GM23338 (cell line): Measurements from ENCODE around the gene WNT8B. TPM values are rescaled to one million over a fixed set of nuclear protein-coding genes. Genes with fewer than 3 reads are reported as not detected.

Source experiments
- ATAC-seq: fragments of 200-7000 bp; cut with Tn5 transposase; 3 replicates; pipeline ENCODE4 v1.9.1; 2020
- DNase-seq: peaks from one replicate; pipeline ENCODE4 v3.0.0-alpha.2; 2015; ENCODE audit warnings: low spot score
- H2AFZ ChIP-seq: fragments of 200-600 bp; sonication (generic); 2 replicates; pipeline ENCODE4 v1.8.0; 2016; ENCODE audit warnings: antibody characterized with exemption, mild to moderate bottlenecking, moderate library complexity
- H3F3A ChIP-seq: fragments of 200-600 bp; sonication (generic); replicated peaks from 2 replicates; pipeline ENCODE4 v1.8.0; 2017; ENCODE audit warnings: antibody characterized with exemption, mixed run types, low read depth
- H3K27ac ChIP-seq: fragments of 200-600 bp; sonication (generic); 2 replicates; pipeline ENCODE4 v1.6.1; 2016; ENCODE audit warnings: low read depth
- H3K27me3 ChIP-seq: fragments of 200-600 bp; sonication (generic); 2 replicates; pipeline ENCODE4 v1.8.0; 2016; ENCODE audit warnings: mild to moderate bottlenecking, mixed run types, moderate library complexity; ENCODE audit not compliant: insufficient read depth
- H3K36me3 ChIP-seq: fragments of 200-600 bp; sonication (generic); 2 replicates; pipeline ENCODE4 v1.8.0; 2016; ENCODE audit warnings: mild to moderate bottlenecking; ENCODE audit not compliant: insufficient read depth
- H3K4me1 ChIP-seq: fragments of 200-600 bp; sonication (generic); 2 replicates; pipeline ENCODE4 v1.8.0; 2016; ENCODE audit warnings: mild to moderate bottlenecking, moderate library complexity; ENCODE audit not compliant: insufficient read depth
- H3K4me2 ChIP-seq: fragments of 200-600 bp; sonication (generic); 2 replicates; pipeline ENCODE4 v1.7.1; 2017; ENCODE audit warnings: mixed run types
- H3K4me3 ChIP-seq: fragments of 200-600 bp; sonication (generic); 2 replicates; pipeline ENCODE4 v1.6.1; 2016; ENCODE audit warnings: mixed run types
- H3K79me2 ChIP-seq: fragments of 200-600 bp; sonication (generic); replicated peaks from 2 replicates; pipeline ENCODE4 v1.8.0; 2017; ENCODE audit warnings: mild to moderate bottlenecking; ENCODE audit not compliant: insufficient read depth
- H3K9me2 ChIP-seq: fragments of 200-600 bp; sonication (generic); 2 replicates; pipeline ENCODE4 v1.8.0; 2017; ENCODE audit not compliant: insufficient read depth
- H4K20me1 ChIP-seq: fragments of 200-600 bp; sonication (generic); replicated peaks from 2 replicates; pipeline ENCODE4 v1.8.0; 2017; ENCODE audit warnings: mild to moderate bottlenecking; ENCODE audit not compliant: insufficient read depth
- H3K27ac Mint-ChIP-seq: 2 replicates; pipeline ENCODE4 v1.8.0; 2020; ENCODE audit warnings: inconsistent platforms, mild to moderate bottlenecking, moderate library complexity, mixed read lengths
- H3K27me3 Mint-ChIP-seq: 3 replicates; pipeline ENCODE4 v1.8.0; 2022; ENCODE audit warnings: low read depth, mild to moderate bottlenecking, moderate library complexity, mixed read lengths, inconsistent platforms; ENCODE audit not compliant: insufficient read depth, poor library complexity
- H3K36me3 Mint-ChIP-seq: 3 replicates; pipeline ENCODE4 v1.8.0; 2021; ENCODE audit warnings: low read depth, mild to moderate bottlenecking, inconsistent platforms, moderate library complexity, mixed read lengths
- H3K4me1 Mint-ChIP-seq: 3 replicates; pipeline ENCODE4 v1.8.0; 2020; ENCODE audit warnings: mild to moderate bottlenecking, inconsistent platforms, mixed read lengths
- H3K4me3 Mint-ChIP-seq: 3 replicates; pipeline ENCODE4 v1.8.0; 2021; ENCODE audit warnings: moderate library complexity, mild to moderate bottlenecking, inconsistent platforms, mixed read lengths
- H3K9me3 Mint-ChIP-seq: 3 replicates; pipeline ENCODE4 v1.8.0; 2020; ENCODE audit warnings: moderate library complexity, mild to moderate bottlenecking, inconsistent platforms, mixed read lengths
- CREB1 ChIP-seq: fragments of 250-450 bp; sonication (Bioruptor Pico); IDR thresholded peaks from 2 replicates; pipeline ENCODE4 v1.5.0; 2020; ENCODE audit warnings: low read depth, mild to moderate bottlenecking, moderate library complexity
- EZH2 ChIP-seq: fragments of 200-600 bp; sonication (generic); IDR thresholded peaks from one replicate; pipeline ENCODE4 v1.8.0; 2017; ENCODE audit warnings: antibody characterized with exemption, mild to moderate bottlenecking, low read depth; ENCODE audit not compliant: unreplicated experiment
- EZH2phosphoT487 ChIP-seq: fragments of 200-600 bp; sonication (generic); IDR thresholded peaks from one replicate; pipeline ENCODE4 v1.8.1; 2018; ENCODE audit warnings: antibody characterized with exemption; ENCODE audit not compliant: unreplicated experiment
- JUNB ChIP-seq: IDR thresholded peaks from one replicate; pipeline ENCODE4 v1.6.1; 2016; ENCODE audit warnings: antibody characterized with exemption; ENCODE audit not compliant: unreplicated experiment
- NANOG ChIP-seq: IDR thresholded peaks from 2 replicates; pipeline ENCODE4 v1.6.1; 2016; ENCODE audit warnings: antibody characterized with exemption, borderline replicate concordance
- POLR2AphosphoS5 ChIP-seq: IDR thresholded peaks from 2 replicates; pipeline ENCODE4 v1.6.1; 2016; ENCODE audit warnings: antibody characterized with exemption, low read depth
- REST ChIP-seq: IDR thresholded peaks from one replicate; pipeline ENCODE4 v1.6.1; 2018; ENCODE audit warnings: antibody characterized with exemption; ENCODE audit not compliant: unreplicated experiment
- STAT1 ChIP-seq: IDR thresholded peaks from one replicate; pipeline ENCODE4 v1.6.1; 2016; ENCODE audit warnings: antibody characterized with exemption; ENCODE audit not compliant: unreplicated experiment
- ZNF114 ChIP-seq: fragments of 250-450 bp; sonication (Bioruptor Pico); IDR thresholded peaks from 2 replicates; pipeline ENCODE4 v1.5.0; 2020; ENCODE audit warnings: mild to moderate bottlenecking, moderate library complexity
- ZNF331 ChIP-seq: fragments of 250-450 bp; sonication (Bioruptor Pico); IDR thresholded peaks from 2 replicates; pipeline ENCODE4 v1.5.0; 2020; ENCODE audit warnings: low read depth, mild to moderate bottlenecking, moderate library complexity
- polyA plus RNA-seq: library from polyadenylated mRNA; unstranded; fragments of >200 nt; fragmentation: Nextera tagmentation; extraction: Ambion mirVana; gene quantifications from 2 replicates; pipeline ENCODE4 v1.2.1, GENCODE V29; 2016
- total RNA-seq: library from RNA; depleted of rRNA; stranded (reverse); fragments of >200 nt; shearing (Covaris generic); gene quantifications from 2 replicates; pipeline ENCODE4 v1.2.3, GENCODE V29; 2014
- TF ChIP-seq, protein P1 (sequence below): IDR thresholded peaks from 2 replicates; pipeline ENCODE4 v1.6.1; 2016; ENCODE audit warnings: antibody characterized with exemption
- TF ChIP-seq, protein P2 (sequence below): fragments of 250-450 bp; sonication (Bioruptor Pico); IDR thresholded peaks from 2 replicates; pipeline ENCODE4 v1.5.0; 2020; ENCODE audit warnings: mild to moderate bottlenecking, moderate library complexity
- TF ChIP-seq, protein P3 (sequence below), 2 experiments: fragments of 200-600 bp in 1 of 2; sonication (generic) in 1 of 2; conservative IDR thresholded peaks; 2 replicates each; pipeline versions ENCODE4 v1.5.1 to v1.6.1; 2016 to 2017; ENCODE audit warnings: antibody characterized with exemption in 2 of 2, low read depth in 2 of 2, mild to moderate bottlenecking in 2 of 2, moderate library complexity in 1 of 2

WNT8B gene
- total and polyA plus RNA-seq, 2 experiments from 2014 or later = 0.74 to 1.3 TPM

DNA sequence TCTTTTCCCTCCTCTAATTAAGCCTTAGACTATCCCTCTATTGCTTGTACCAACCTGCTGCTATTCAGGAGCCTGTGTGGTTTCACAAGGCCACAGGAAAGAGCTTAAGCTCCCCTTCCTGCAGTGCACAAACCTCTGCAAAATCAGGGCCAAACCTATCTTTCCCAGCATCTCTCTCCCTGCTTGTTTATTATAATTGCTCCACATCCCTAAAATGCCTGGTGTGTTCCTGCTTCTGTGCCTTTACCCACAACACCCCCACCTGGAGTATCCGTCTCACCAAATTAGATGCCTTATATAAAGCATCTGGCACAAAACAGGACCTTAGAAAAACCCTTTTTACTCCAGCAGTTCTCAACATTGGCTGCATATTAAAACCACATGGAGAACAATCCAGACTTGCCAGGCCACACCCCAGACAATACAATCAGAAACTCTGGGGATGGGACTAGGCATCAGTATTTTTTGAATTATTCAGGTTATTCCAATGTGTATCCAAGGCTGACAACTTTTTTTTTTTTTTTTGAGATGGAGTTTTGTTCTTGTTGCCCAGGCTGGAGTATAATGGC, 40.2 kb downstream of the WNT8B start:
- TF ChIP-seq POLR2AphosphoS5 = no peak
- TF ChIP-seq ZNF331 = no peak
- TF ChIP-seq JUNB = no peak
- TF ChIP-seq ZNF114 = no peak
- TF ChIP-seq EZH2phosphoT487 = no peak
- TF ChIP-seq, protein P1, sequence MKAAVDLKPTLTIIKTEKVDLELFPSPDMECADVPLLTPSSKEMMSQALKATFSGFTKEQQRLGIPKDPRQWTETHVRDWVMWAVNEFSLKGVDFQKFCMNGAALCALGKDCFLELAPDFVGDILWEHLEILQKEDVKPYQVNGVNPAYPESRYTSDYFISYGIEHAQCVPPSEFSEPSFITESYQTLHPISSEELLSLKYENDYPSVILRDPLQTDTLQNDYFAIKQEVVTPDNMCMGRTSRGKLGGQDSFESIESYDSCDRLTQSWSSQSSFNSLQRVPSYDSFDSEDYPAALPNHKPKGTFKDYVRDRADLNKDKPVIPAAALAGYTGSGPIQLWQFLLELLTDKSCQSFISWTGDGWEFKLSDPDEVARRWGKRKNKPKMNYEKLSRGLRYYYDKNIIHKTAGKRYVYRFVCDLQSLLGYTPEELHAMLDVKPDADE = no peak
- no peak for TF ChIP-seq EZH2
- no peak for TF ChIP-seq NANOG
- TF ChIP-seq, protein P2, sequence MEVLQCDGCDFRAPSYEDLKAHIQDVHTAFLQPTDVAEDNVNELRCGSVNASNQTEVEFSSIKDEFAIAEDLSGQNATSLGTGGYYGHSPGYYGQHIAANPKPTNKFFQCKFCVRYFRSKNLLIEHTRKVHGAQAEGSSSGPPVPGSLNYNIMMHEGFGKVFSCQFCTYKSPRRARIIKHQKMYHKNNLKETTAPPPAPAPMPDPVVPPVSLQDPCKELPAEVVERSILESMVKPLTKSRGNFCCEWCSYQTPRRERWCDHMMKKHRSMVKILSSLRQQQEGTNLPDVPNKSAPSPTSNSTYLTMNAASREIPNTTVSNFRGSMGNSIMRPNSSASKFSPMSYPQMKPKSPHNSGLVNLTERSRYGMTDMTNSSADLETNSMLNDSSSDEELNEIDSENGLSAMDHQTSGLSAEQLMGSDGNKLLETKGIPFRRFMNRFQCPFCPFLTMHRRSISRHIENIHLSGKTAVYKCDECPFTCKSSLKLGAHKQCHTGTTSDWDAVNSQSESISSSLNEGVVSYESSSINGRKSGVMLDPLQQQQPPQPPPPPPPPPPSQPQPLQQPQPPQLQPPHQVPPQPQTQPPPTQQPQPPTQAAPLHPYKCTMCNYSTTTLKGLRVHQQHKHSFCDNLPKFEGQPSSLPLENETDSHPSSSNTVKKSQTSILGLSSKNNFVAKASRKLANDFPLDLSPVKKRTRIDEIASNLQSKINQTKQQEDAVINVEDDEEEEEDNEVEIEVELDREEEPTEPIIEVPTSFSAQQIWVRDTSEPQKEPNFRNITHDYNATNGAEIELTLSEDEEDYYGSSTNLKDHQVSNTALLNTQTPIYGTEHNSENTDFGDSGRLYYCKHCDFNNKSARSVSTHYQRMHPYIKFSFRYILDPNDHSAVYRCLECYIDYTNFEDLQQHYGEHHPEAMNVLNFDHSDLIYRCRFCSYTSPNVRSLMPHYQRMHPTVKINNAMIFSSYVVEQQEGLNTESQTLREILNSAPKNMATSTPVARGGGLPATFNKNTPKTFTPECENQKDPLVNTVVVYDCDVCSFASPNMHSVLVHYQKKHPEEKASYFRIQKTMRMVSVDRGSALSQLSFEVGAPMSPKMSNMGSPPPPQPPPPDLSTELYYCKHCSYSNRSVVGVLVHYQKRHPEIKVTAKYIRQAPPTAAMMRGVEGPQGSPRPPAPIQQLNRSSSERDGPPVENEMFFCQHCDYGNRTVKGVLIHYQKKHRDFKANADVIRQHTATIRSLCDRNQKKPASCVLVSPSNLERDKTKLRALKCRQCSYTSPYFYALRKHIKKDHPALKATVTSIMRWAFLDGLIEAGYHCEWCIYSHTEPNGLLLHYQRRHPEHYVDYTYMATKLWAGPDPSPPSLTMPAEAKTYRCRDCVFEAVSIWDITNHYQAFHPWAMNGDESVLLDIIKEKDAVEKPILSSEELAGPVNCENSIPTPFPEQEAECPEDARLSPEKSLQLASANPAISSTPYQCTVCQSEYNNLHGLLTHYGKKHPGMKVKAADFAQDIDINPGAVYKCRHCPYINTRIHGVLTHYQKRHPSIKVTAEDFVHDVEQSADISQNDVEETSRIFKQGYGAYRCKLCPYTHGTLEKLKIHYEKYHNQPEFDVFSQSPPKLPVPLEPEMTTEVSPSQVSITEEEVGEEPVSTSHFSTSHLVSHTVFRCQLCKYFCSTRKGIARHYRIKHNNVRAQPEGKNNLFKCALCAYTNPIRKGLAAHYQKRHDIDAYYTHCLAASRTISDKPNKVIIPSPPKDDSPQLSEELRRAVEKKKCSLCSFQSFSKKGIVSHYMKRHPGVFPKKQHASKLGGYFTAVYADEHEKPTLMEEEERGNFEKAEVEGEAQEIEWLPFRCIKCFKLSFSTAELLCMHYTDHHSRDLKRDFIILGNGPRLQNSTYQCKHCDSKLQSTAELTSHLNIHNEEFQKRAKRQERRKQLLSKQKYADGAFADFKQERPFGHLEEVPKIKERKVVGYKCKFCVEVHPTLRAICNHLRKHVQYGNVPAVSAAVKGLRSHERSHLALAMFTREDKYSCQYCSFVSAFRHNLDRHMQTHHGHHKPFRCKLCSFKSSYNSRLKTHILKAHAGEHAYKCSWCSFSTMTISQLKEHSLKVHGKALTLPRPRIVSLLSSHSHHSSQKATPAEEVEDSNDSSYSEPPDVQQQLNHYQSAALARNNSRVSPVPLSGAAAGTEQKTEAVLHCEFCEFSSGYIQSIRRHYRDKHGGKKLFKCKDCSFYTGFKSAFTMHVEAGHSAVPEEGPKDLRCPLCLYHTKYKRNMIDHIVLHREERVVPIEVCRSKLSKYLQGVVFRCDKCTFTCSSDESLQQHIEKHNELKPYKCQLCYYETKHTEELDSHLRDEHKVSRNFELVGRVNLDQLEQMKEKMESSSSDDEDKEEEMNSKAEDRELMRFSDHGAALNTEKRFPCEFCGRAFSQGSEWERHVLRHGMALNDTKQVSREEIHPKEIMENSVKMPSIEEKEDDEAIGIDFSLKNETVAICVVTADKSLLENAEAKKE (CRISPR knock-in tag) = no peak
- no peak for TF ChIP-seq STAT1
- no peak for TF ChIP-seq CREB1 (CRISPR knock-in tag)
- TF ChIP-seq REST = no peak
- TF ChIP-seq, protein P3, sequence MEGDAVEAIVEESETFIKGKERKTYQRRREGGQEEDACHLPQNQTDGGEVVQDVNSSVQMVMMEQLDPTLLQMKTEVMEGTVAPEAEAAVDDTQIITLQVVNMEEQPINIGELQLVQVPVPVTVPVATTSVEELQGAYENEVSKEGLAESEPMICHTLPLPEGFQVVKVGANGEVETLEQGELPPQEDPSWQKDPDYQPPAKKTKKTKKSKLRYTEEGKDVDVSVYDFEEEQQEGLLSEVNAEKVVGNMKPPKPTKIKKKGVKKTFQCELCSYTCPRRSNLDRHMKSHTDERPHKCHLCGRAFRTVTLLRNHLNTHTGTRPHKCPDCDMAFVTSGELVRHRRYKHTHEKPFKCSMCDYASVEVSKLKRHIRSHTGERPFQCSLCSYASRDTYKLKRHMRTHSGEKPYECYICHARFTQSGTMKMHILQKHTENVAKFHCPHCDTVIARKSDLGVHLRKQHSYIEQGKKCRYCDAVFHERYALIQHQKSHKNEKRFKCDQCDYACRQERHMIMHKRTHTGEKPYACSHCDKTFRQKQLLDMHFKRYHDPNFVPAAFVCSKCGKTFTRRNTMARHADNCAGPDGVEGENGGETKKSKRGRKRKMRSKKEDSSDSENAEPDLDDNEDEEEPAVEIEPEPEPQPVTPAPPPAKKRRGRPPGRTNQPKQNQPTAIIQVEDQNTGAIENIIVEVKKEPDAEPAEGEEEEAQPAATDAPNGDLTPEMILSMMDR (conservative IDR thresholded peaks at IDR 0.05; ENCODE audit: low read depth in 2 of 2) = no peak
- Histone ChIP-seq H3K27me3 (no peaks in the 10 kb centered on the region), H3K36me3 (no peaks in the 10 kb centered on the region; the same call in 1 of the 2 replicates), H3K9me2 (no peaks in the 10 kb centered on the region), H3K4me1 (no peaks in the 10 kb centered on the region), H3F3A (no peaks in the 10 kb centered on the region), H3K4me3 (no peak overlapping the region), H3K27ac (no peak overlapping the region), H3K79me2 (no peaks in the 10 kb centered on the region), H2AFZ (no peak overlapping the region), H4K20me1 (no peaks in the 10 kb centered on the region), H3K4me2 (no peak overlapping the region)
- no peaks in the 10 kb centered on the region for H3K36me3 Mint-ChIP-seq
- ATAC-seq = no peak
- no peaks in the 10 kb centered on the region for H3K9me3 Mint-ChIP-seq
- 0 out of 3 replicates have a peak, but pooled peaks cover 3% of the 10 kb centered on the region for H3K4me1 Mint-ChIP-seq
- no peak overlapping the region for H3K4me3 Mint-ChIP-seq
- H3K27me3 Mint-ChIP-seq = peaks cover 7% of the 10 kb centered on the region
- H3K27ac Mint-ChIP-seq = no peak overlapping the region
- DNase-seq = no peak
